ENCODE measurements around the gene HUS1B. TPM values are rescaled to one million over a fixed set of nuclear protein-coding genes. Genes with fewer than 3 reads are reported as not detected.
"Not testable (repeated sequence)": the region's sequence is repeated elsewhere in the genome, so short reads cannot be mapped to it uniquely, and the experiment has no call there.

Gene HUS1B
- total RNA-seq, 1 donor: 0.45 TPM

DNA sequence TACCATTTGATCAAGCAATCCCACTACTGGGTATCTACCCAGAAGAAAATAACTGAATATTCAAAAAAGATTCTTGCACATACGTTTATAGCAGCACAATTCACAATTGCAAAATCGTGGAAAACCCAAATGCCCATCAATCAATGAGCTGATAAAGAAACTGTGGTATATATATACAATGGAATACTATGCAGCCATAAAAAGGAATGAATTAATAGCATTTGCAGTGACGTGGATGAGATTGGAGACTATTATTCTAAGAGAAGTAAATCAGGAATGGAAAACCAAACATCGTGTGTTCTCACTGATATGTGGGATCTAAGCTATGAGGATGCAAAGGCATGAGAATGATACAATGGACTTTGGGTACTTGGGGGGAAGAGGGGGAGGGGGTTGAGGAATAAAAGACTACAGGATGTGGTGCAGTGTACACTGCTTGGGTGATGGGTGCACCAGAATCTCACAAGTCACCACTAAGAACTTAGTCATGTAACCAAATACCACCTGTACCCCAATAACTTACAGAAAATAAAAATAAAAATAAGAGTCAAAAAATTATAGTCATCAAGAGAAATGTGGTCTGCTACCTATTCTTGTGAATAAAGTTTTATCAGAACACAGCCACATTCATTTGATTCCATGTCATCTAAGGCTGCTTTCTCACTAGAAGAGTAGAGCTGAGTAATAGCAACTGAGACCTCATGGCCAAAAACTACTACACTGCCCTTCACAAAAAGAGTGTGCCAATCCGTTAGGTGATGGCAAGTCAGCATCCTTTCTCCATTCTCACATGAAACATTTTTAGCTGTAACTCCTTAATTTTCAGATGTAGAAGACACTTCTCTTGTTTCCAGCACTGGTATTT, 8.7 kb upstream of the HUS1B start:
- H3K4me3 ChIP-seq (ENCODE audit: low read depth, low read length): no peak overlapping the region
- TF ChIP-seq, protein P1, sequence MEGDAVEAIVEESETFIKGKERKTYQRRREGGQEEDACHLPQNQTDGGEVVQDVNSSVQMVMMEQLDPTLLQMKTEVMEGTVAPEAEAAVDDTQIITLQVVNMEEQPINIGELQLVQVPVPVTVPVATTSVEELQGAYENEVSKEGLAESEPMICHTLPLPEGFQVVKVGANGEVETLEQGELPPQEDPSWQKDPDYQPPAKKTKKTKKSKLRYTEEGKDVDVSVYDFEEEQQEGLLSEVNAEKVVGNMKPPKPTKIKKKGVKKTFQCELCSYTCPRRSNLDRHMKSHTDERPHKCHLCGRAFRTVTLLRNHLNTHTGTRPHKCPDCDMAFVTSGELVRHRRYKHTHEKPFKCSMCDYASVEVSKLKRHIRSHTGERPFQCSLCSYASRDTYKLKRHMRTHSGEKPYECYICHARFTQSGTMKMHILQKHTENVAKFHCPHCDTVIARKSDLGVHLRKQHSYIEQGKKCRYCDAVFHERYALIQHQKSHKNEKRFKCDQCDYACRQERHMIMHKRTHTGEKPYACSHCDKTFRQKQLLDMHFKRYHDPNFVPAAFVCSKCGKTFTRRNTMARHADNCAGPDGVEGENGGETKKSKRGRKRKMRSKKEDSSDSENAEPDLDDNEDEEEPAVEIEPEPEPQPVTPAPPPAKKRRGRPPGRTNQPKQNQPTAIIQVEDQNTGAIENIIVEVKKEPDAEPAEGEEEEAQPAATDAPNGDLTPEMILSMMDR (IDR thresholded peaks at IDR 0.05; ENCODE audit: insufficient read depth, low read length): no peak
- DNase-seq (ENCODE audit: low read depth): no peak

DNA sequence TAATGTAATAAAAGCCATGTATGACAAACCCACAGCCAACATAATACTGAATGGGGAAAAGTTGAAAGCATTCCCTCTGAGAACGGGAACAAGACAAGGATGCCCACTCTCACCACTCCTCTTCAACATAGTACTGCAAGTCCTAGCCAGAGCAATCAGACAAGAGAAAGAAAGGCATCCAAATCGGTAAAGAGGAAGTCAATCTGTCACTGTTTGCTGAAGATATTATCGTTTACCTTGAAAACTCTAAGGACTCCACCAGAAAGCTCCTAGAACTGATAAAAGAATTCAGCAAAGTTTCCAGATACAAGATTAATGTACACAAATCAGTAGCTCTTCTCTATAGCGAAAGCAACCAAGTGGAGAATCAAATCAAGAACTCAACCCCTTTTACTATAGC, 6.9 kb upstream of the HUS1B start:
- DNase-seq (ENCODE audit: low read depth): not testable (repeated sequence)

DNA sequence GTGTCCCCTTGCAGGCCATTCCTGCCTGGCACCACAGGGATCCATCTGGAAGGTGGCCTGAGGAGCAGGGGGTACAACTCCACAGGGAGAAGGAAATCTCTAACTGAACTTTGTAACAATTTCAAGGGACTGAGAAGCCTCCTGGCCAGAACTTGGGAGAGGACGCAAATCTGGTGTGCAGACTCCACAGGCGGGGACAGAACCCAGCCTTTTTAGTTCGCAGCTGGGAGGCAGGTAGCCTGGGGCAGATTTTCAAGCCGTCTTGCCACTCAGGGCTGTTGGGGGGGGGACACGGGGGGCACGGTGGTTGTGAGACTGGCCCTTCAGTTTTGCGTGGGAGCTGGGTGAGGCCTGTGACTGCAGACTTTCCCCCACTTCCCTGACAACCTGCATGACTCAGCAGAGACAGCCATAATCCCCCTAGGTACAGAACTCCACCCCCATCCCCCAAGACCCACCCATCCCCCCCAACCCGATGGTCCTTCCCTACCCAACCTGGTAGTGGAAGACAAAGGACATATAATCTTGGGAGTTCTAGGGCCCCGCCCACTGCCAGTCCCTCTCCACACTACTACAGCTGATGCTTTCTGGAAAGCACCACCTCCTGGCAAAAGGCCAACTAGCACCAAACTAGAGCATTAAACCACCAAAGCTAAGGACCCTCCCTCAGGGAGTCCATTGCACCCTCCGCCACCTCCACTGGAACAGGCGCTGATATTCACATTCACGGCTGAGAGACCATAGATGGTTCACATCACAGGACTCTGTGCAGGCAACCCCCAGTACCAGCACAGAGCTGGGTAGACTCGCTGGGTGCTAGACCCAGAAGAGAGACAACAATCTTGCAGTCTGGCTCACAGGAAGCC, 3.0 kb upstream of the HUS1B start:
- TF ChIP-seq, protein P1 (IDR thresholded peaks at IDR 0.05; ENCODE audit: insufficient read depth, low read length): no peak
- DNase-seq (ENCODE audit: low read depth): no peak

More for the DNA sequence above, 6.9 kb upstream of the HUS1B start:
- H3K4me3 ChIP-seq (ENCODE audit: low read depth, low read length): not testable (repeated sequence)

DNA sequence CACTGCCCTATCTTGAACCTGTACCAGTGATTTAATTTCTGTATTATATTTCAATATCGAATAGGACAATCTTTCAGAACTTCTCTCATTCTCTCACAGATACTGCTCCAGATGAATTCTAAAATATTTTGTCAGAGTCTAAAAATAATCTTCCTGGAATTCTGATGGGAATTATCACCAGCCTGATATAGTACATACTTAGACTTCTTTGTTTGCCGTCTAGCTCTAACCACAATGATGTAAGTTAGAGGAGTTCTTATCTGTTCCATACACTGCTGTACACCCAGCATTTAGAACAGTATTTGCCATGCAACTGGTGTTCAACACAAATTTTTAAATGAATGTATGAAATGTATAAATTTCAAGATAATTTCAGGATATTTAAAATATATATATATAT, 1.3 kb upstream of the HUS1B start:
- TF ChIP-seq, protein P1 (IDR thresholded peaks at IDR 0.05; ENCODE audit: insufficient read depth, low read length): no peak
- DNase-seq (ENCODE audit: low read depth): peak; percentile 93
- no peak overlapping the region for H3K4me3 ChIP-seq (ENCODE audit: low read depth, low read length)

More for the DNA sequence above, 3.0 kb upstream of the HUS1B start:
- no peak overlapping the region for H3K4me3 ChIP-seq (ENCODE audit: low read depth, low read length)

DNA sequence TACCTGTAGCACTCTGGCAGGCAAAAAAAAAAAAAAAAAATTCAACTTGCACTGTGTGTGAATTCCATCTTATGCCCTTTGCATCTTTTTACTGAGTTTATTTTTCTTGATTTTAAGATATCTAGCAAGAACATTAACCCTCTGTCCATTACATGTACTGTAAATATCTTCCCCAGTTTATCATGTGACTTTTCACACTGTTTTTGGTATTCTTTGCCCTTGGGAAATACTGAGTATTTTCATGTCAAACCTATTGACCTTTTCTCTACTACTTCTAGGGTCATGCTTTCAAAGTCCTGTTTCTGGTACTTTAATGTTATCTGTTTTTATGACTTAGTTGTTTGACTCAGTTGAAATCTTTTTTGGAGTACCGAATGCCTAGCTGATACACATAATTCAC, 843 bp upstream of the HUS1B start:
- no peak for DNase-seq (ENCODE audit: low read depth)
- no peak overlapping the region for H3K4me3 ChIP-seq (ENCODE audit: low read depth, low read length)
- TF ChIP-seq, protein P1 (IDR thresholded peaks at IDR 0.05; ENCODE audit: insufficient read depth, low read length): no peak

DNA sequence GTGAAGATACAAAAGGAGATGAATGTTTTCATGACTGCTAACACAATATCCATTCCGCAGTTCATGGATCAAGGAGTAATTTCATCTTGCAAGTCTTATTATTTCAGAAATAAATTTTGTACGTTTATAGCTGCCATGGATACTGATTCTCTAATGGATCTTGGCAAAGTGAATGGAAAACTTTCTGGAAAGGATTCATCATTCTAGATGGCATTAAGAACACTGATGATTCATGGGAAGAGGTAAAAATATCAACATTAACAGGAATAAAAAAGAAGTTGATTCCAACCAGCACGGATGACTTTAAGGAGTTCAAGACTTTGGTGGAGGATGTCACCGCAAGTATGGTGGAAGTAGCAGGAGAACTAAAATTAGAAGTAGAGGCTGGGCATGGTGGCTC, 2.8 kb downstream of the HUS1B start:
- TF ChIP-seq, protein P1 (IDR thresholded peaks at IDR 0.05; ENCODE audit: insufficient read depth, low read length): no peak
- peak; percentile 53 for DNase-seq (ENCODE audit: low read depth)
- H3K4me3 ChIP-seq (ENCODE audit: low read depth, low read length): no peak overlapping the region

DNA sequence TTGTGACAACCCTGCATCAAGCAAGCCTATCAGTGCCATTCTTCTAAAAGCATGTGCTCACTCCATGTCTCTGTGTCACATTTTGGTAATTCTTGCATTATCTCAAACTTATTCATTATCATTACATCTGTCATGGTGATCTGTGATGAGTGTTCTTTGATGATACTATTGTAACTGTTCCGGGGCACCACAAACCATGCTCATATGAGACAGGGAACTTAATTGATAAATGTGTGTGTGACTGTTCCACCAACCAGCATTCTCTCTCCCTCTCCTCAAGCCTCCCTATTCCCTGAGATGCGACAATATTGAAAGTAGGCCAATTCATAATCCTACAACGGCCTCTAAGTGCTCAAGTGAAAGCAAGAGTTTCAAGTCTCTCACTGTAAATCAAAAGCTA, 4.0 kb downstream of the HUS1B start:
- no peak for DNase-seq (ENCODE audit: low read depth)
- H3K4me3 ChIP-seq (ENCODE audit: low read depth, low read length): no peak overlapping the region

More for the DNA sequence above, 4.0 kb downstream of the HUS1B start:
- TF ChIP-seq, protein P1 (IDR thresholded peaks at IDR 0.05; ENCODE audit: insufficient read depth, low read length): no peak
